Measurements from ENCODE around the gene OPHN1. TPM values are rescaled to one million over a fixed set of nuclear protein-coding genes. Genes with fewer than 3 reads are reported as not detected.

Gene OPHN1
- total and polyA plus RNA-seq, 2 experiments from 2014 or later: 2.2 to 3.8 TPM

GRCh38 chrX:68254738-68255645 lies 178.3 kb downstream of the OPHN1 start:
- Mint-ChIP-seq H3K27me3 (ENCODE audit: insufficient read depth, low read depth, poor library complexity) (no peaks in the 10 kb centered on the region), H3K4me1 (no peaks in the 10 kb centered on the region), H3K9me3 (no peaks in the 10 kb centered on the region), H3K36me3 (ENCODE audit: low read depth) (no peaks in the 10 kb centered on the region), H3K4me3 (no peak overlapping the region), H3K27ac (no peak overlapping the region)
- no peaks in the 10 kb centered on the region for H3F3A ChIP-seq (replicated peaks; ENCODE audit: low read depth)
- ATAC-seq: no peak
- no peaks in the 10 kb centered on the region for H4K20me1 ChIP-seq (replicated peaks; ENCODE audit: insufficient read depth)
- DNase-seq (ENCODE audit: low spot score): no peak
- no peak overlapping the region for H3K27ac ChIP-seq (ENCODE audit: low read depth)
- H2AFZ ChIP-seq: no peak overlapping the region
- no peaks in the 10 kb centered on the region for H3K27me3 ChIP-seq (ENCODE audit: insufficient read depth)
- H3K4me1 ChIP-seq (ENCODE audit: insufficient read depth): no peaks in the 10 kb centered on the region
- H3K36me3 ChIP-seq (ENCODE audit: insufficient read depth): no peaks in the 10 kb centered on the region
- no peak overlapping the region for H3K4me3 ChIP-seq
- no peaks in the 10 kb centered on the region for H3K9me2 ChIP-seq (ENCODE audit: insufficient read depth)
- no peak overlapping the region for H3K4me2 ChIP-seq
- no peak for TF ChIP-seq ZNF462 (CRISPR knock-in tag; IDR thresholded peaks at IDR 0.05)
- no peak for TF ChIP-seq JUNB (IDR thresholded peaks at IDR 0.05; ENCODE audit: unreplicated experiment)
- no peak for TF ChIP-seq POLR2AphosphoS5 (IDR thresholded peaks at IDR 0.05; ENCODE audit: low read depth)
- no peak for TF ChIP-seq CREB1 (CRISPR knock-in tag; IDR thresholded peaks at IDR 0.05; ENCODE audit: low read depth)
- no peak for TF ChIP-seq ETS1 (IDR thresholded peaks at IDR 0.05)
- TF ChIP-seq REST (IDR thresholded peaks at IDR 0.05; ENCODE audit: unreplicated experiment): no peak
- no peak for TF ChIP-seq CTCF (conservative IDR thresholded peaks at IDR 0.05; ENCODE audit: low read depth in 2 of 2)
- TF ChIP-seq NANOG (IDR thresholded peaks at IDR 0.05; ENCODE audit: borderline replicate concordance): no peak
- no peak for TF ChIP-seq STAT1 (IDR thresholded peaks at IDR 0.05; ENCODE audit: unreplicated experiment)
- TF ChIP-seq EZH2phosphoT487 (IDR thresholded peaks at IDR 0.05; ENCODE audit: unreplicated experiment): no peak
- no peak for TF ChIP-seq ZNF114 (CRISPR knock-in tag; IDR thresholded peaks at IDR 0.05)
- TF ChIP-seq EZH2 (IDR thresholded peaks at IDR 0.05; ENCODE audit: low read depth, unreplicated experiment): no peak
- no peaks in the 10 kb centered on the region for H3K79me2 ChIP-seq (replicated peaks; ENCODE audit: insufficient read depth)
